Activated CD4-positive, alpha-beta T cell treated with anti-CD3 and anti-CD28 coated beads, Interleukin-2, amount 50 U/mL, for 16 hours (primary cell): ENCODE measurements around the gene GPRASP2.
"Not testable (repeated sequence)": the region's sequence is repeated elsewhere in the genome, so short reads cannot be mapped to it uniquely, and the experiment has no call there.

Source experiments
- DNase-seq: peaks from one replicate; pipeline ENCODE4 v3.0.0-alpha.2; 2020

Gene GPRASP2

GRCh38 chrX:102712216-102712966 lies at the start of gene GPRASP2:
TSS of gene GPRASP2 (plus strand) at chrX:102712448. CDS start at chrX:102714870, 2,422 bp downstream.
- DNase-seq, result no peak

DNA sequence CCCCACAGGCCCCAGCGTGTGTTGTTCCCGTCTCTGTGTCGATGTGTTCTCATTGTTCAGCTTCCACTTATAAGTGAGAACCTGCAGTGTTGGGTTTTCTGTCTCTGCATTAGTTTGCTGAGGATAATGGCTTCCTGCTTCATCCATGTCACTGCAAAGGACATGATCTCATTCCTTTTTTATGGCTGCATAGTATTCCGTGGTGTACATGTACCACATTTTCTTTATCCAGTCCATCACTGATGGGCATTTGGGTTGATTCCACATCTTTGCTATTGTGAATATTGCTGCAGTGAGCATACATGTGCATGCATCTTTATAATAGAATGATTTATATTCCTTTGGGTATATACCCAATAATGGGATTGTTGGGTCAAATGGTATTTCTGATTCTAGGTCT lies 48.4 kb upstream of the GPRASP2 start:
- not testable (repeated sequence) for DNase-seq

DNA sequence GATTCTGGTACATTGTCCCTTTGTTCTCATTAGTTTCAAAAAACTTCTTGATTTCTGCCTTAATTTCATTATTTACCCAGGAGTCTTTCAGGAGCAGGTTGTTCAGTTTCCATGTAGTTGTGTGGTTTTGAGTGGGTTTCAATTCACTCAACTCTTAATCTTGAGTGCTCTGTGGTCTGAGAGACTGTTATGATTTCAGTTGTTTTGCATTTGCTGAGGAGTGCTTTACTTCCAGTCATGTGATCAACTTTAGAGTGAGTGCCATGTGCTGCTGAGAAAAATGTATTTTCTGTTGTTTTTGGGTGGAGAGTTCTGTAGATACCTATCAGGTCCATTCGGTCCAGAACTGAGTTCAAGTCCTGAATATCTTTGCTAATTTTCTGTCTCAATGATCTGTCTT lies 45.2 kb upstream of the GPRASP2 start:
- not testable (repeated sequence) for DNase-seq

DNA sequence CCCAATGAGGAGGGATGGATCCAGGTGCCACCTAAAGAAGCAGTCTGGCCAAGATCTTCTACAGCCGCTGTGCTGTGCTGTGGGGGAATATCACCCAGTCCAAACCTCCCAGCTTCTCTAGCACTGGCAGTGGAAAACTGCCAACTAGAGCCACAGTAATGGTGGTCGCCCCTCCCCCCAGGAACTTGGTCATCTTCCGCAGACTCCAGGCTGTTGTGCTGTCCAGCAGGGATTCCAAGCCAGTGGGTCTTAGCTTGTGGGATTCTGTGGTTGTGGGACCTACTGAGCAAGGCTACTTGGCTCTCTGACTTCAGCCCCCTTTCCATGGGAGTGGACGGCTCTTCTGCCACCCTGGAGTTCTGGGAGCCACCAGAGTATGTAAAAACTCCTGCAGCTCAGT lies 42.7 kb upstream of the GPRASP2 start:
- no peak for DNase-seq

- no peak for DNase-seq
Observed at GRCh38 chrX:102672856-102673255, 39.4 kb upstream of the GPRASP2 start.

GRCh38 chrX:102677479-102677878 lies 34.8 kb upstream of the GPRASP2 start:
- not testable (repeated sequence) for DNase-seq

- no peak for DNase-seq
Observed at GRCh38 chrX:102684772-102685520, 27.3 kb upstream of the GPRASP2 start.

- DNase-seq, result no peak
Observed at GRCh38 chrX:102694749-102695148, 17.5 kb upstream of the GPRASP2 start.

DNA sequence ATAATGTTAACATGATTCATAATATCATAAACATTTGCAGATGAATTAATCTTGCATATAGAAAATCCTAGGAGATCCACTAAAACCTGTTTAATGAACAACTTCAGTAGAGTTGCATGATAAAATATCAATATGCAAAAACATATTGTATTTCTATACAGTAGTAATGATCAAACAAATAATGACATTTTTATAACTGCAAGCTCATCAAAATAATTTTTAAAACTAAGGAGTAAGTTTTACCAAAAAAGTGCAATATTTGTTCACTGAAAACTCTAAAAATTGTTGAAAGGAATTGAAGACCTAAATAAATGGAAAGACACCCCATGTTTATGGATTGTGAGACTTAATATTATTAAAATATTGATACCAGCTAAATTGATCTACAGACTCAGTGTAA lies 15.9 kb upstream of the GPRASP2 start:
- DNase-seq, result no peak

DNA sequence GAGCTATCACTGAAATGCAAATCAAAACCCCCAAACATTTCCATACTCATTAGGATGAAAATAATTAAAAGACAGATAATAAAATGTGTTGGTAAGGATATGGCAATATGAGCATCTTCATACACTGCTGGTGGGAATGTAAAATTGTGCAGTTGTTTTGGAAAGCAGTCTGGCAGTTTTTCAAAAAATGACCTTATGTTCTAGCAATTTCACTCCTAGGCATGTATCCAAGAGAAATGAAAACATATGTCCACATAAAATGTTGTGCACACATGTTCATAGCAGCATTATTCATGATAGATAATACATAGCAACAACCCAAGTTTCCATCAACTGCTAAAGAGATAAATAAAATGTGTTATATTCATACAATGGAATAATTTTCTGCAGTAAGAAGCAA lies 14.8 kb upstream of the GPRASP2 start:
- DNase-seq, result no peak

DNA sequence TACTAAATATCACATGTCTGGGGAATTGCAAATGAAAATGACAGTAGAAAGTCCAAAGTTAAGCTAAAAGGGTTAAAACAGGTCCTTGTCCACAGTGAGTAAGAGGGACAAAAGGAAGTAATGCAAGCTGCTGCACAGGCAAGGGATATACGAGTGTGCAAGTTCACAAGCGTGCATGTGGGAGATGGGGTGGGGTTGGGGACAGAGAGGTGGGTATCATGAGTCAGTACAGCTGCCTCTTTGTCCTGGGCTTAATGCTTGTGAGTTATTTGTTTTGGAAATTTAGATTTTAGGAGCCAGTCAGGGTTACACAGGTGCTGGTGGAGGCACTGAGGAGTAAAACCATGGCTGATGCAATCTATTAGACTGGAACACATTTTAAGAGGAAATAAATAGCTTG lies 3.3 kb upstream of the GPRASP2 start:
- DNase-seq, result no peak

DNA sequence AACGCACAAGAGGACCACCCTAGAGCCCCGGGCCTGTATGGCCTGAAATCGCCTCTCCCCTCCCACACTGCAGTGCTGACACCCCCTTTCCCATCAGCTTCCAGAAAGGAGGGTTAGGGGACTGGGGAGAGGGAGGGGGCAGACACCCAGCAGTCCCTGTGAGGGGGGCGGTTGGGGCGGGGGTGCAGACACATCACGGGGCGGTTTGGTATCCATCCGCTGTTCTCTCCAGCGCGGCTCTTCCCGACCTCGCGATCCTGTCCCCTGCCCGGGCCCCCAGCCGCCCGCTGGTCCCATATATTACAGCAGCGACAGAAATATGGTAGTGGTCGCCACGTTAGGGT lies 404 bp upstream of the GPRASP2 start:
- DNase-seq, result no peak

- no peak for DNase-seq
Observed at GRCh38 chrX:102712981-102713625, 855 bp downstream of the GPRASP2 start.

DNA sequence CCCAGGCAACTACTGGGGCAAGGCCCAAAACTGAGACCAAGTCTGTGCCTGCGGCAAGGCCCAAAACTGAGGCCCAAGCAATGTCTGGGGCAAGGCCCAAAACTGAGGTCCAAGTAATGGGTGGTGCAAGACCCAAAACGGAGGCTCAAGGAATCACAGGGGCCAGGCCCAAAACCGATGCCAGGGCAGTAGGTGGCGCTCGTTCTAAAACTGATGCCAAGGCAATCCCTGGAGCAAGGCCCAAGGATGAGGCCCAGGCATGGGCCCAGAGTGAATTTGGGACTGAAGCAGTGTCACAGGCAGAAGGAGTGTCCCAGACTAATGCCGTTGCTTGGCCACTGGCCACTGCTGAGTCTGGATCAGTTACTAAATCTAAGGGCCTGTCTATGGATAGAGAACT lies 2.7 kb downstream of the GPRASP2 start:
- no peak for DNase-seq

DNA sequence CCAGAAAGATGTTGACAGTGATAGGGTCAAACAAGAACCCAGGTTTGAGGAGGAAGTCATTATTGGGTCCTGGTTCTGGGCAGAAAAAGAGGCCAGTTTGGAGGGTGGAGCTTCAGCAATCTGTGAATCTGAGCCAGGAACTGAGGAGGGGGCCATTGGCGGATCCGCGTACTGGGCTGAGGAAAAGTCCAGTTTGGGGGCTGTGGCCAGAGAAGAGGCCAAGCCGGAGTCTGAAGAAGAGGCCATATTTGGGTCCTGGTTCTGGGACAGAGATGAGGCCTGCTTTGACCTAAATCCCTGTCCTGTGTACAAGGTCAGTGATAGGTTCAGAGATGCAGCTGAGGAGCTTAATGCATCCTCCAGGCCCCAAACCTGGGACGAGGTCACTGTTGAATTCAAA lies 3.7 kb downstream of the GPRASP2 start:
- no peak for DNase-seq

GRCh38 chrX:102720237-102721168 lies 8.3 kb downstream of the GPRASP2 start, which contains the start of gene GPRASP3:
TSS of gene GPRASP3 (plus strand) at chrX:102720743. CDS start at chrX:102748996, 28,253 bp downstream.
- peak; percentile 71 for DNase-seq

- DNase-seq, result not testable (repeated sequence)
Observed at GRCh38 chrX:102721169-102721506, 8.9 kb downstream of the GPRASP2 start.

DNA sequence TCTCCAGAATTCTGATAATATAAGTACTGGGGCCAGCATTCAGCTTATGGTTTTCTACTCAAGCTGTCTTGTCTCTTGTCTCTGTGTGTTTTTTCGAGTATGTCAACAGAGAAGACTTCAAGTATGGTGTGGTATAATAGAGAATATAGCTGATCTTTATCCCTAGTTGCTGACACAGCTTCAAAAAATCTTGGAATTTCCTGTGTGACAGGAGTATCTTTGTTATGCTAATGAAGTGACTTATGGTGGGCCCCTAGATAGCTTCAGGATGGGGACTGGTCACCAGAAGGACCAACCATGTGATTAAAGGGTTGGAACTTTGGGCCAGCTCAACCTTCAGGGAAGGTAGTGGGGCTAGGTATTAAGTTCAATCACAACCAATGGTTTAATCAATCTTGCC lies 11.2 kb downstream of the GPRASP2 start:
- no peak for DNase-seq

DNA sequence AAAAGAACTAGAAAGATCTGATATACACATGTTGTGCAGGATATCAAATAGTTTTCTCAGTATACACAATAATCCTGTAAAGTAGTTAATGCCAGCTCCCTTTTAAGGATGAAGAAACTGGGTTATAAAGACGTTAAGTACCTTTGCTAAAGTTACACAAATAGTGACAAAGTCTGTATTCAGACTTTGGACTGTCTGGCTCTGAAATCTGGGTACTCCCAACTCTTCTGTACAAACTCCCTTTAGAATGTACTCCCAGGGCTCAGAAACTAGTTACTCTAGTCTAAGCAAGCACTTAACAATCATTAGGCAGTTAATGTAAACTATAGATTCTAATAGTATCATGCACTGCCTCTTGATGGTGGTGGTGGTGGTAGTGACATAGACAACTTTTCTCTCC lies 15.5 kb downstream of the GPRASP2 start:
- DNase-seq, result no peak

GRCh38 chrX:102728646-102729045 lies 16.4 kb downstream of the GPRASP2 start:
- DNase-seq, result no peak

GRCh38 chrX:102739657-102740056 lies 27.4 kb downstream of the GPRASP2 start:
- DNase-seq, result no peak

DNA sequence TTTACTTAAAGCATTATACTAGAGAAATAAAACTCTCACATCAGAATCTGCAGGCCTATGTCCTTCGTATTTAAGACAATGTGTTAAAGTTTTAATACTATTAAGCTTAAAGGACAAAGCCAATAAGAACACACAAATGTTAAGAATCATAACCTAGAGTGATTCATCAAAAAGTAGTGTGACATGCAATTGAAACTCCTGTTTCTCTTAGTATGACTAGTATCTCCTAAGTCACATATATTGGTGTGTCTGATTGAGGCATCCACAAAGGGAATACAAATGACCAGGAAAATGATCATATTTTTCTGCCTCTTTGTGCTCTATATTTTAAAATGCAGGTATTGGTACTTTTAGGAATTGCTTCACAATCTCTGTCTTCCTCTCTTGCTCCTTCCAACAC lies 32.1 kb downstream of the GPRASP2 start:
- no peak for DNase-seq

DNA sequence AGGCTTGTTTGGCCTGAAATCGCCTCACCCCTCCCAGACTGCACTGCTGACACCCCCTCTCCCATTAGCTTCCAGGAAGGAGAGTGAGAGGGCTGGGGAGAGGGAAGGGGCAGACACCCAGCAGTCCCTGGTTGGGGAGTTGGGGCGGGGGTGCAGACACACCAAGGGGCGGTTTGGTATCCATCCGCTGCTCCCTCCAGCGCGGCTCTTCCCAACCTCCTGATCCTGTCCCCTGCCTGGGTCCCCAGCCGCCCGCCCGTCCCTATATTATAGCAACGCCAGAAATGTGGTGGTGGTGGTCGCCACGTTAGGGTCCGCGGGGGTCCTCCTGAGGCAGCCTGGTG lies 33.2 kb downstream of the GPRASP2 start:
- DNase-seq, result no peak
